A549 treated with RU486 at 1 μM for 4 hours (cell line): ENCODE results near the gene NPIPB5. TPM values are rescaled to one million over a fixed set of nuclear protein-coding genes. Genes with fewer than 3 reads are reported as not detected.

Source experiments
- total RNA-seq: library from RNA; stranded (reverse); fragments of 200-300 nt; extraction: Qiagen RNA extraction; gene quantifications from 5 replicates; pipeline ENCODE4 v1.2.3, GENCODE V29; 2022; ENCODE audit warnings: low read depth

Gene NPIPB5
- 18.5 to 30.4 TPM (median 22.6 TPM) in 5 replicates for total RNA-seq

GRCh38 chr16:22510591-22510990 lies at the start of gene NPIPB5:
Gene NPIPB5 (plus strand): TSS chr16:22510891. CDS start chr16:22513802, 2,911 bp downstream.

Other genes with a start within 250 kb of the NPIPB5 start
- 29.9 to 40.1 TPM (median 34.9 TPM) in 5 replicates for gene POLR3E, start 213.5 kb upstream of the NPIPB5 start, total RNA-seq
- gene CDR2, start 136.3 kb upstream of the NPIPB5 start, total RNA-seq: 39.8 to 47.7 TPM (median 44.6 TPM) in 5 replicates